Stimulated activated CD4-positive, alpha-beta T cell treated with anti-CD3 and anti-CD28 coated beads, Interleukin-12 subunit alpha, Interleukin-12 subunit beta, amount 100 ng/mL, for 48 hours (primary cell): ENCODE results near the gene PYGB.
"Not testable (repeated sequence)": the region's sequence is repeated elsewhere in the genome, so short reads cannot be mapped to it uniquely, and the experiment has no call there.

ENCODE experiments used
- DNase-seq, 3 donors: peaks; one replicate each; pipeline ENCODE4 v3.0.0-alpha.2; 2020; ENCODE audit warnings: low read depth in 2 of 3, low spot score in 1 of 3

PYGB gene

DNA sequence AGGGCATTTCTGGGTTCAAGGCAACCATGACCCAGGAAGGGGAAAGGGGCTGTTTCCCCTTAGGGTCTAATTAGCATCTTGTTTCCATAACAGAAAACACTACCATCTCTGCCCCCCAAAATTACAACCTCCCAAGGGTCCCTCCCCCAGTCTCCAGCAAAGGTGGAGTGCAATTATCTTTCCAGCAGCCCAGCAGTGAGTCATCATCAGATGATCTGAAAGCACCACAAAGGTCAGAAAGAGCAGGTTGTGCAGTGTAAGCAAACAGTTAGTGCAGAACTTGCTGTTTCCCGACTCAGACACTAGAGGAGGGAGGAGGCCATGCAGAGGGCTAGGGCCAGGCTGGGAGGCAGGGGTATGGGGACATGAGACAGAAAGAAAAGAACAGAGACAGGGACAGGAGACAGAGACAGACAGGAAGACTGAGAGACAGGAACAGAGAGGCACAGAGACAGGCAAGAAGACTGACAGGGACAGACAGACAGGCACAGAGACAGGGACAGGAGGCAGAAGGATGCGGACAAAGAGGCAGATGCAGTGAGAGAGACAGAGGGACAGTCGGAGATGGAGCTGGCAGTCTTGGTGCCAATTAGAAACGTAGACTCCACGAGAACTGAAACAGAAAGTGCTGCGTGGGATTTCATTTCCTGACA, 62.5 kb downstream of the PYGB start:
- DNase-seq: peak; percentile 40 to 58 (median 44)

DNA sequence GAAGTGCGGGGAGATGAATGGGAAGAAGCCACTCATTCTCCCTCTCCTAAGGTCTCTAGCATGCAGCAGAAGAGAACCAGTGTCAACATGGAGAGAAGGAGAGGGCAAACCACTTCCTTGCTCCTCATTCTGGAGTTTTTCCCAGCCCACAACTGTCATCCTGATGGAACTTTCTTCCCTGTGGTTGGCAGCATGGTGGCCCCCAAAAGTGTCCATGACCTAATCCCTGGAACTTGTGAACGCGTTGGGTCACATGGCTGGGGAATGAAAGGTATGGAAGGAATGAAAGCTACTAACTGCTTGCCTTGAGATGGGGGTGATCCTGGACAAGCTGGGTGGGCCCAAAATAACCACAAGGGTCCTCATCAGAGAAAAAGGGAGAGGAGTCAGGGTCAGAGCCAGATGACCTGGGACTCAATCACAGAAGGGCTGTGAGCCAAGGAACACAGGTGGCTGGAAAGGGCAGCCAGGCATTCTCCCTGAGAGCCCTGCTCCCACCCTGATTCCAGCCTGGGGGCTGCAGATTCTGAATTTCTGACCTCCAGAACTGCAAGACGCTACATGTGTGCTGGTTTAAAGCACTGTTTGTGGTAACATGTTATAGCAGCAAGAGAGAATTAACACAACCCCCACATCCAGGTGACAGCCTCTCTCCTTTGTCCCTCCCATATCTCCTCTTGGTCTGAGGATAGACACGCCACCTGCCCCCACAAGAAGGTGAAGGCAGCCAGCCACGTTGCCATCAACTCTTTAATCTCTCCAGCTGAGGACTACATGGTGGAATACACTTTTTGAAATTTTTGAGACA, 63.2 kb downstream of the PYGB start:
- DNase-seq: no peak

- not testable (repeated sequence) for DNase-seq
Observed at GRCh38 chr20:25312716-25313115, 64.8 kb downstream of the PYGB start.

DNA sequence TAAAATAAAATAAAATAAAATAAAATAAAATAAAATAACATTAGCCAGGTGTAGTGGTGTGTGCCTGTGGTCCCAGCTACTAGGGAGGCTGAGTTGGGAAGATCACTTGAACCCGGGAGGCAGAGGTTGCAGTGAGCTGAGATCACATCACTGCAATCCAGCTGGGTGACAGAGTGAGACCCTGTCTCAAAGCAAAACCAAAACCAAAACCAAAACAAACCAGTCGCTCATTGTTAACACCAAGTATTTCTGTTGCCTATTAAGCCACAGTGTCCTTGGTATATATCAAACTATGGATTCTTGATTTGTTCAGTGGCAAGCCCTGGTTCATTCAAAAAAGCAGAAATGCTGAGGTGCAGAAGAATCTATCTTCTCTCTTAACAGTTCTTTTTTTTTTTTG, 65.7 kb downstream of the PYGB start:
- DNase-seq: no peak

- no peak for DNase-seq
Observed at GRCh38 chr20:25314497-25315417, 66.9 kb downstream of the PYGB start.

DNA sequence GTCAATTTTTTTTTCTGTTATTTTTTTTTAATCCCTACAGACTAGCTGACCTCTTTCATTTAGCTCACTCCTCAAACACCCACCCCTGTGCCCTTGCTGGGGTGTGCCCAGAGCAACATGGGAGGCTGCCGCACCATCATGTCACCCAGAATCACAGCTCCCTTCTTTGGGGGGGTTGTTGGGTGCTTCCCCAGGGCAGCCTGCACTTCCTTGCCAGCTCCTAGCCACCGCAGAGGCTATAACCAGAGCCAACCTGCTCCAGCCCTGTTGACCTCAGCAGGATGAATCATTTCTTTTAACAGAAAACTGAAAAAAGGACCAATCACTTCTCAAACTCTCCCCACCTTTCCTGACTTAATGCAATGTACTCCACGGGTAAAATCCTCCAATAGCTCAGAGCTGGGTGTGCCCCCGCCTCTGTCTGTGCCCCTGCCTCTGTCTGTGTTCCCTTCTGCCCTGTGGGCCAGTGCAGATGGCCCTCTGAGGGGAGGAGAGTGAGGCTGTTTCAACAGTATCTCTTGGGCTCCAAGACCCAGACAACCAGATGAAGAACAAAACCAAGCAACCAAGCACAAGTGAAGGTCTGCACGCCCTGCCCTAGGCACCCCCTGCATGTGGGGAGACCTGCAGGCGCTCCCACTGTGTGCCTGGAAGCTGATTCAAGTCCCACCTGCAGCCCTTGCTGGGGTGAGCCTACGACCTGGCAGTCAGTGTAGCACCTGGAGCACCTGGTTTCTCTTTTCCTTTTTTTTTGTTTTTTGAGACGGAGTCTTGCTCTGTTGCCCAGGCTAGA, 67.7 kb downstream of the PYGB start:
- DNase-seq: no peak

GRCh38 chr20:25316506-25317190, 68.8 kb downstream of the PYGB start:
- DNase-seq: no peak

DNA sequence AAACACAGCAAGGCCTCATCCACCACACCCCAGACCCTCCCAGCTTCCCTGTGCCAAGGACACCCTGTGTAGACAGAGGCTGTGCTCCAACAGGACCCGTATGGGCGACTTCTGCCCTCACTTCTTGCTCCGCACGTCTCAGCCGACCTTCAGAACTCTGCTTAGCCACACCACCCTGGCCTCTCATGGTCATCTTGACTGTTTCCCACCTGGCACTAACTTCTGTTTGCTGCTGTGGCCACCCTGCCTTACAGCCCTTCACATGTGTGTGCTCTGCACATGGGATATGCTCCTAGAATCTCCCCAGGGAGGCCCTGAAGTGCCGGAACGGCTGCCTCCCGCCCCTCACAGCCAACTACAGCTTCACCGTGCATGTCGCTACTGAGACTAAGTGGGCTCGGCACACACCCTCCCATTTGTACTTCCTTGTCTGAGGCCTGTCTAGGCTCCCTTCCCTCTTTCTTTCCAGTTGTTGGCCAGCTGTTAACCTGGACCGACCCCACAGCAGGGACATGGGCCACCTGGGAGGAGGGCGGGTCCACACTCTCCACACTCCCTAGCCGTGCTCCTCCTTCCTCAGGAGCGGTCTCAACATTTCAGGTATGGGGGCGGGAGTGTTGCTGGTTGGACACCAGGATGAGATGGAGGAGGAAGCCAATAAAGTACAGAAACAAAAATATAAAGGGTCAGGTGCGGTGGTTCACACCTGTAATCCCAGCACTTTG, 69.6 kb downstream of the PYGB start:
- DNase-seq: no peak

- no peak for DNase-seq
Observed at GRCh38 chr20:25318471-25319240, 70.8 kb downstream of the PYGB start.

DNA sequence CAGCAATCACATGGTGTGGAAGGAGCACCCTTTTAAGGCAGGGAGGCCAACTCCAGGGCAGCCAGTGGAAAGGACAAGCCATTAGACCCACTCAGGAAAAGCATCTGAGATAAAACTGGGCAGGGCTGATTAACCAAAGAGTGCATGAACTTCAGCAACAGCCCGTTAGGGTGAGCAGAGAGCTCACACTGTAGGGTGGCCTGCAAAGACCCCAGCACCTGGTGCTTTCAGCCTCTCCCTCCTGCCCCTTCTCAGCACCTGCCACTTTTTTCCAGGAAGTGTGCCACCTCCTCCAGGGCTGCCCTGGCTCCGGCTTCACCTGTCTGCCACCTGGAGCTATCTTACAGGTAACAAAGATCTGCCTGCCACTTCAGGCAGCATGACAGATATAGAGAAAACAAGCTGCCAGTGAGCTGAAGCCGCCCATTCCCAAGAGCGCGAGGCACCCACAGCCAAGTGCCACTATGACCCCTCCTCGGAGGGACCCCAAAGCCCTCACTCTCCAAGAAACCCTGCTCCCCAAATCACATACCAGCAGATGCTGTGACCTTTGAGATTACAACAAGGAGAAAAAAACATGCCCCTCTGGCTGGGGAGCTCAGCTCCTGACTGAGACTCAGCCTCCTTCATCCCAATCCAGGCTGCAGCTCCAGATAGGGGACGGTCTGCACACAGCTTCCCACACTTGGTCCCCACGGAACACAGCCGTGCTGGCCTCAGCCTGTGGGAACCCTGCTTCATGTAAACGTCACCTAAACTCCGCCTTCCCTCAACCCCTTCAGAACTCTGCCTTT, 71.6 kb downstream of the PYGB start:
- no peak for DNase-seq

DNA sequence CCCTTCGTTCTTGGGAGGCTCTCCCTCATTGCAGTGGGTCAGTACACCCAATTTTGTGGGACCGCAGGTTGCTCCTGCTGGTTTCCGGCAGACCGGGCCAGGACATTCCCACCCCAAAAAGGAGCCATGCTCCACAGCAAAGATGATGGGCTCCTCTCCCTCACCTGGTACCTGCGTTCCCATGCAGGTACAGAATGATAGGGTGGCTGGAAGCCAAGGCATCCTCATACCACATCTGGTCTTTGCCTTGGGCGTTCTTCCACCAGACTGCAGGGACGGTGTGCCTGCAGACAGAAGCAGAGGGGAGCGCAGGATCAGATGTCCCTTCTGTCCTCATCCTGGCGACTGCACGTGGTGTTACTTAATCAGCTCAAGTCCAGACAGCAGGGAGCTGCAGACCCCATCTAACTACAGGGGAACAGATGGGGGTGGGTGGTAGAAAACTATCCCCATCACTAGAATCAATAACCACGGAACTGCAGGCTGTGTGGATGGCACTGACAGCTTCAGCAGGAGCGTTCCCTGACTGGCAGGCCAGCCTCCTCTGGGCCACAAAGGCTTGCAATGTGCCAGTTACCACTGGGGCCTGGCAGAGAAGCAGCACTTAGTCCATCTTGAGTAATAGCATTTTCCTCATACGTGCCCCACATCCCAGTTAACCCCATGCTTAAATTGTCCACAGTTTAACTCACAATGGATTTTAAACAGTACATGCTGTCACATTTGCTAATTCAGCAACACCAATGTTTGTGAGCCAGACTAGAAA, 72.3 kb downstream of the PYGB start:
- no peak for DNase-seq

DNA sequence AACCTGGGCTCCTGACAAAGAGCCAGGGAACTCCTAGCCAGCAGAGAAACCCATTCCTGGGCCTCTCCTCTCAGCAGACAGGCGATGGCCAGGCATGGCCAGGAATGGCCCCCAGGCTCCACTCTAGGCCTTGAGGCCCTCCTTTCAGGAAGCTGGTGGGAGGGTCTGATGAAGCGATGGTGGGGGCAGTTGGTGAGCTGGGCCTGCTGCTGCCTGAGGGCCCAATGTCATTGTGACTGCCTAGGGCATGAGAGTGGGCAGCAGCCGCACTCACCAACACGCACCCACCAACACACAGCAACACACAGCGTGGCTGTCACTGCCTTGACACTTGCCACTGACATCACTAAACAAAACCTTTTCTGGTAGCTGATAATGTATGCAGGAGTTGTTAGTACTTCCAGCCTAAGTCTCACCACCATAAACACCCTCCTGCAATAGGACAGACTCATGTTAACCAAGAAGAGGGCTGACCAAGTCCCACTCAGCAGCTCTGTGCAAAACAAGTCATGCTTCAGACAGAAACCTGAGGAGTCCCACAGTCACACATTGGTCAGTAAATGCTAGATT, 73.5 kb downstream of the PYGB start:
- DNase-seq: no peak

- no peak for DNase-seq
Observed at GRCh38 chr20:25321991-25322390, 74.1 kb downstream of the PYGB start.

GRCh38 chr20:25323496-25324246, 75.8 kb downstream of the PYGB start:
- no peak for DNase-seq

GRCh38 chr20:25324412-25324811, 76.5 kb downstream of the PYGB start:
- DNase-seq: no peak

DNA sequence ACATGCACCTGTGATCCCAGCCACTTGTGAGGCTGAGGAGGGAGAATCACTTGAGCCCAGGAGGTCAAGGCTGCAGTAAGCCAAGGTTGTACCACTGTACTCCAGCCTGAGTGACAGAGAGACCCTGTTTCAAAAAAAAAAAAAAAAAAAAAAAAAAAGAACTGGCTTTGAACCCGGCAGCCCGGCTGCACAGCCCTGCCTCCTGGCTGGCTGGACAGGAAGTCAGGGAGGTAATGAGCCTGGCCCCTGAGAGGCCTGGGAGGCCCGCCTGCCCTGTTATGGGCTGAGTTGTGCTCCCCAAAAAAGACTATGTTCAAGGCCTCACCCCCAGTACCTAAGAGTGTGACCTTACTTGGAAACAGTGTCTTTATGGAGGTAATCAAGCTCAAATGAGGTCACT, 77.2 kb downstream of the PYGB start:
- no peak for DNase-seq
